K562 (cell line): Measurements from ENCODE around the gene NGRN. TPM values are rescaled to one million over a fixed set of nuclear protein-coding genes. Genes with fewer than 3 reads are reported as not detected.

Source experiments
- ATAC-seq: fragments of 200-7000 bp; cut with Tn5 transposase; 3 replicates; pipeline ENCODE4 v1.9.1; 2020; ENCODE audit warnings: moderate library complexity
- BruUV-seq: library from RNA; stranded (reverse); fragments of 400-500 nt; replicated peaks from 2 replicates; lab custom pipeline; 2021; lab: Mats Ljungman, UMichigan
- CTCF ChIA-PET: fragments of 300-600 bp; formaldehyde crosslinking; extraction: SDS; loops from one replicate; lab custom pipeline; 2021; ENCODE audit warnings: low intra/inter-chr PET ratio; lab: Yijun Ruan, JAX
- POLR2A ChIA-PET: fragments of 300-600, 350-650 bp; sonication (Branson Sonifier 250); formaldehyde crosslinking; extraction: SDS; loops from one replicate; lab custom pipeline; 2021; ENCODE audit warnings: antibody characterized with exemption, inconsistent platforms; lab: Yijun Ruan, JAX
- DNase-seq, 4 experiments: peaks; one replicate each; pipeline versions ENCODE4 v3.0.0 to v3.0.0-alpha.2; 2011 to 2018; ENCODE audit warnings: low spot score in 3 of 4, mixed read lengths in 3 of 4; ENCODE audit errors: extremely low read depth in 1 of 4
- FAIRE-seq: peaks from 2 replicates; lab custom pipeline; 2011; peaks lifted over from hg19 to GRCh38; lab: Jason Lieb, UNC
- H2AFZ ChIP-seq: 2 replicates; pipeline ENCODE4 v1.6.0; 2011; ENCODE audit warnings: low read depth, low read length, control low read depth, inconsistent platforms
- H3K27ac ChIP-seq: fragments of 200-600 bp; 3 replicates; pipeline ENCODE4 v1.8.0; 2011; ENCODE audit warnings: low read depth, mild to moderate bottlenecking, control low read depth, inconsistent platforms, low read length, moderate library complexity, mixed read lengths; ENCODE audit errors: extremely low read depth
- H3K27me3 ChIP-seq, 2 experiments: fragments of 300-600 bp in 1 of 2; 2 replicates in 1 of 2; 3 replicates in 1 of 2; pipeline versions ENCODE4 v1.6.0 to v1.8.0; 2011; ENCODE audit warnings: inconsistent platforms in 2 of 2, low read length in 2 of 2, mild to moderate bottlenecking in 1 of 2, mixed read lengths in 1 of 2, moderate library complexity in 1 of 2; ENCODE audit not compliant: control insufficient read depth in 2 of 2, insufficient read depth in 2 of 2
- H3K36me3 ChIP-seq: fragments of 300-600 bp; 3 replicates; pipeline ENCODE4 v1.8.0; 2011; ENCODE audit warnings: mild to moderate bottlenecking, low read length, inconsistent platforms; ENCODE audit not compliant: control insufficient read depth, insufficient read depth
- H3K4me1 ChIP-seq, 2 experiments: fragments of 200-600 bp in 1 of 2; replicated peaks in 1 of 2; 2 replicates in 1 of 2; 3 replicates in 1 of 2; pipeline versions ENCODE4 v1.5.1 to v1.8.0; 2011; ENCODE audit warnings: inconsistent platforms in 2 of 2, low read length in 2 of 2, mild to moderate bottlenecking in 1 of 2, mixed read lengths in 1 of 2, moderate library complexity in 1 of 2; ENCODE audit not compliant: control insufficient read depth in 2 of 2, insufficient read depth in 2 of 2
- H3K4me2 ChIP-seq: 2 replicates; pipeline ENCODE4 v1.6.1; 2011; ENCODE audit warnings: low read length, control low read depth, inconsistent platforms, mixed read lengths; ENCODE audit not compliant: insufficient read depth
- H3K4me3 ChIP-seq: fragments of 200-600 bp; sonication (generic), shearing (Covaris generic); 2 replicates; pipeline ENCODE4 v1.5.1; 2016; ENCODE audit warnings: control low read depth, inconsistent platforms
- H3K79me2 ChIP-seq: fragments of 200-600 bp; 3 replicates; pipeline ENCODE4 v1.8.0; 2011; ENCODE audit warnings: low read length, inconsistent platforms; ENCODE audit not compliant: control insufficient read depth, insufficient read depth
- H3K9ac ChIP-seq, 2 experiments: 2 replicates each; pipeline versions ENCODE4 v1.6.0 to v1.6.1; 2011; ENCODE audit warnings: low read depth in 2 of 2, low read length in 2 of 2, control low read depth in 1 of 2, inconsistent platforms in 1 of 2, mild to moderate bottlenecking in 1 of 2, mixed read lengths in 1 of 2; ENCODE audit not compliant: insufficient read depth in 1 of 2
- H3K9me1 ChIP-seq: one replicate; pipeline ENCODE4 v1.6.0; 2011; ENCODE audit warnings: inconsistent platforms, mild to moderate bottlenecking, low read length, moderate library complexity; ENCODE audit not compliant: control insufficient read depth, insufficient read depth
- H3K9me3 ChIP-seq: replicated peaks from 2 replicates; pipeline ENCODE4 v1.5.1; 2011; ENCODE audit warnings: low read depth, low read length, inconsistent platforms; ENCODE audit not compliant: control insufficient read depth, insufficient read depth
- H4K20me1 ChIP-seq: replicated peaks from 2 replicates; pipeline ENCODE4 v1.6.1; 2011; ENCODE audit warnings: low read length, inconsistent platforms, mixed read lengths; ENCODE audit not compliant: control insufficient read depth, insufficient read depth
- ARID4B ChIP-seq: sonication (generic); formaldehyde crosslinking; IDR thresholded peaks from 2 replicates; pipeline ENCODE4 v1.8.0; 2022; ENCODE audit warnings: mild to moderate bottlenecking, missing genetic modification reagents
- GTF2E2 ChIP-seq: fragments of 200-800 bp; sonication (Bioruptor generic); IDR thresholded peaks from 2 replicates; pipeline ENCODE4 v1.6.1; 2016; ENCODE audit warnings: missing genetic modification characterization, missing compliant biosample characterization
- KLF16 ChIP-seq: IDR thresholded peaks from 2 replicates; pipeline ENCODE4 v1.6.1; 2016; ENCODE audit warnings: antibody characterized with exemption
- MBD1 ChIP-seq: fragments of 250-450 bp; sonication (Bioruptor Pico); IDR thresholded peaks from 2 replicates; pipeline ENCODE4 v1.8.0; 2022; ENCODE audit warnings: inconsistent platforms
- NFIC ChIP-seq: fragments of 450-650 bp; IDR thresholded peaks from 2 replicates; pipeline ENCODE4 v1.6.1; 2017; ENCODE audit warnings: mild to moderate bottlenecking, inconsistent platforms
- SIRT6 ChIP-seq: IDR thresholded peaks from one replicate; pipeline ENCODE4 v1.6.1; 2012; ENCODE audit warnings: low read depth, mild to moderate bottlenecking, control low read depth, inconsistent platforms, low read length, moderate library complexity
- TAL1 ChIP-seq: fragments of 450-650 bp; IDR thresholded peaks from 2 replicates; pipeline ENCODE4 v1.6.1; 2016; ENCODE audit warnings: mild to moderate bottlenecking
- WHSC1 ChIP-seq: IDR thresholded peaks from one replicate; pipeline ENCODE4 v1.6.1; 2012; ENCODE audit warnings: low read length, control low read depth, inconsistent platforms
- ZBTB33 ChIP-seq: sonication (generic); formaldehyde crosslinking; IDR thresholded peaks from 2 replicates; pipeline ENCODE4 v1.8.1; 2023; ENCODE audit warnings: mild to moderate bottlenecking, missing genetic modification reagents
- ZNF232 ChIP-seq: sonication (generic); formaldehyde crosslinking; IDR thresholded peaks from 2 replicates; pipeline ENCODE4 v1.8.0; 2022; ENCODE audit warnings: mild to moderate bottlenecking, missing genetic modification reagents
- ZNF41 ChIP-seq: fragments of 250-450 bp; sonication (Bioruptor Pico); conservative IDR thresholded peaks from 2 replicates; pipeline ENCODE4 v1.4.0; 2020; ENCODE audit warnings: mild to moderate bottlenecking
- WGBS: fragments of 100-300 bp; shearing (Covaris generic); methylation state at CpG from one replicate; pipeline ENCODE4 v1.1.6; 2016; ENCODE audit warnings: low coverage, mixed read lengths; ENCODE audit not compliant: insufficient coverage; ENCODE audit errors: missing lambda C conversion rate; 5-methylcytosine and 5-hydroxymethylcytosine counted together
- in situ Hi-C: fragments of 300-500 bp; cut with MboI; formaldehyde crosslinking; loops from 4 replicates; pipeline ENCODE4 v1.15.0; 2018; ENCODE audit warnings: inconsistent platforms, mixed read lengths
- intact Hi-C: fragments of 100-400 bp; cut with micrococcal nuclease; formaldehyde crosslinking; loops from 2 replicates; pipeline ENCODE4 v1.14.2; 2022
- polyA plus RNA-seq, 8 experiments: library from polyadenylated mRNA; depleted of rRNA in 4 of 8; stranded (reverse) in 5 of 8; unstranded in 3 of 8; fragments of >200 nt; fragmentation: Nextera tagmentation in 2 of 8; fragmentation: Illumina TruSeq in 1 of 8; extraction: Ambion mirVana in 2 of 8; extraction: Trizol in 1 of 8; gene quantifications; 2 replicates each; pipeline versions ENCODE4 v1.2.1 to v1.2.3, GENCODE V29; 2011 to 2014; ENCODE audit warnings: inconsistent platforms in 1 of 8, missing spikeins in 1 of 8
- total RNA-seq, 7 experiments: library from RNA; depleted of rRNA in 6 of 7; stranded (reverse); fragments of >200 nt in 6 of 7; fragmentation: Illumina TruSeq in 2 of 7; extraction: Trizol in 2 of 7; gene quantifications; 2 replicates each; pipeline versions ENCODE4 v1.2.1 to v1.2.3, GENCODE V29; 2011 to 2021; ENCODE audit warnings: low replicate concordance in 1 of 7

NGRN gene
- total and polyA plus RNA-seq, 9 of the 15 experiments (the other 6 are each of a cell fraction or from before 2014, with no cell fraction given) = 14.0 to 73.4 (median 60.0) TPM

GRCh38 chr15:90232196-90232595 is 33.3 kb upstream of the NGRN start:
- no peak for DNase-seq
- H2AFZ ChIP-seq = no peak overlapping the region
- no TSS peak for BruUV-seq
- no peak for ATAC-seq
- H3K79me2 ChIP-seq = peaks cover 32% of the 10 kb centered on the region
- WGBS = 75% methylated on average over 12 of the region's 13 CpGs
- peaks cover 56% of the 10 kb centered on the region for H3K36me3 ChIP-seq
- no peaks in the 10 kb centered on the region for H3K9me1 ChIP-seq
- no peaks in the 10 kb centered on the region for H3K27me3 ChIP-seq
- POLR2A ChIA-PET = interaction anchor here (0.6 to 2.0 kb wide), 7 partner anchors 8 to 547 kb away, joined by 3 to 15 read pairs (median 3); partner anchors contain the start of gene SEMA4B
- peak overlapping the region; percentile 94 for H3K4me2 ChIP-seq
- H3K9me3 ChIP-seq = no peaks in the 10 kb centered on the region
- FAIRE-seq = no peak
- intact Hi-C loops (loop anchor here (5.0 kb wide), 1 partner anchor 55 kb away; no protein-coding TSS in a partner anchor), in situ Hi-C loops (loop anchor here (10.0 kb wide), 1 partner anchor 447 kb away; no protein-coding TSS in a partner anchor)
- H4K20me1 ChIP-seq = 0 out of 2 replicates have a peak, but pooled peaks cover 4% of the 10 kb centered on the region
- TF ChIP-seq ZNF232 (CRISPR knock-in tag) = no peak
- peak; percentile 39 for TF ChIP-seq WHSC1
- peak; percentile 7; the same call in 1 of the 2 replicates for TF ChIP-seq NFIC
- TF ChIP-seq TAL1 = no peak
- TF ChIP-seq ZBTB33 (CRISPR knock-in tag) = peak; percentile 48; the same call in 1 of the 2 replicates
- TF ChIP-seq ZNF41 (CRISPR knock-in tag) = no peak
- 0 out of 2 replicates have a peak, but pooled peaks have one; percentile 30 for TF ChIP-seq ARID4B
- 0 out of 2 replicates have a peak, but pooled peaks have one; percentile 7 for TF ChIP-seq MBD1
- no peak for TF ChIP-seq SIRT6
- no peak for TF ChIP-seq GTF2E2 (tag)
- no peak for TF ChIP-seq KLF16
- peaks cover 7 to 43% of the 10 kb centered on the region in 2 experiments; a peak in 3 of 5 replicates for H3K4me1 ChIP-seq
- H3K27ac ChIP-seq = peak overlapping the region; percentile 83
- peak overlapping the region; percentile 79 to 93 for H3K9ac ChIP-seq
- H3K4me3 ChIP-seq = peak overlapping the region; percentile 78
- CTCF ChIA-PET = interaction anchor here (0.7 to 1.4 kb wide), 2 partner anchors 89 to 463 kb away, joined by 3 to 4 read pairs; no protein-coding TSS in a partner anchor
